DMS153 (cell line): Measurements from ENCODE around the gene SOCS1.
"Not testable (repeated sequence)": the region's sequence is repeated elsewhere in the genome, so short reads cannot be mapped to it uniquely, and the experiment has no call there.

ENCODE experiments used
- DNase-seq: peaks from one replicate; lab custom pipeline; 2025; lab: John Stamatoyannopoulos, UW

Gene SOCS1

DNA sequence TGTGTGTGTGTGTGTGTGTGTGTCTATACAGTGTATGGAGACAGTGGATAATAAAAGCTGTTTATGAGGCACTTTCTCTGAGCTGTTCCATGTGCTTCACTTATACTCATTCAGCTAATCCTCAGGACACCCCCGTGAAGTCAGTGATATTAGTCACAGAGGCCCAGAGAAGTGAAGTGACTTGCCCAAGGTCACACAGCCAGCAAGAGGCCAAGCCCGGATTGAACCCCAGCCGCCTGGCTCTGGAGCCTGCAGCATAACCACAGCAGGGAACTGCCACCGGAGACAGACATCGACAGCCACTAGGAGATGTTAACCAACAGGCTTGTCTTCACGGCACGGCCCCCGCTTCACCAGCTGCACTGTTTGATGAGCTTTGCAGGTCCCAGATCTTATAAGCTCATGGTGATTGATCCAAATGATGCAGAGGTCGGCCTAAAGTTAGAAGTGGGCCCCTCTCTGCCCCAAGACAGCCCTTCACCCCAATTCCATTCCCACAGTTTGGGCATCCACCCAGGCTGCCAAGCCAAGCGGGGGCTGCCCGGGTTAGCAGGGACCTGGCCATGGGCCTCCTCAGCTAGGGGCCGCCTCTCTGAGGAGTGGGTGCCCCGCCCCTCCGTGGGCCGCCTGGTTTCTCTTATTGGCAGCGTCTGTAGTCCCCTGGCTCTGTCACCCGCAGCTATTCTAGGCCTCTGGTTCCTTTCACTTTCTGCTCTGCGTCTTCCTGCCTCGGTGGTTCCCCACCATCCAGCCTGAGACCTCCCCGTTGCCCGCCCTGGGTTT is 30.9 kb downstream of the SOCS1 start:
- no peak for DNase-seq

DNA sequence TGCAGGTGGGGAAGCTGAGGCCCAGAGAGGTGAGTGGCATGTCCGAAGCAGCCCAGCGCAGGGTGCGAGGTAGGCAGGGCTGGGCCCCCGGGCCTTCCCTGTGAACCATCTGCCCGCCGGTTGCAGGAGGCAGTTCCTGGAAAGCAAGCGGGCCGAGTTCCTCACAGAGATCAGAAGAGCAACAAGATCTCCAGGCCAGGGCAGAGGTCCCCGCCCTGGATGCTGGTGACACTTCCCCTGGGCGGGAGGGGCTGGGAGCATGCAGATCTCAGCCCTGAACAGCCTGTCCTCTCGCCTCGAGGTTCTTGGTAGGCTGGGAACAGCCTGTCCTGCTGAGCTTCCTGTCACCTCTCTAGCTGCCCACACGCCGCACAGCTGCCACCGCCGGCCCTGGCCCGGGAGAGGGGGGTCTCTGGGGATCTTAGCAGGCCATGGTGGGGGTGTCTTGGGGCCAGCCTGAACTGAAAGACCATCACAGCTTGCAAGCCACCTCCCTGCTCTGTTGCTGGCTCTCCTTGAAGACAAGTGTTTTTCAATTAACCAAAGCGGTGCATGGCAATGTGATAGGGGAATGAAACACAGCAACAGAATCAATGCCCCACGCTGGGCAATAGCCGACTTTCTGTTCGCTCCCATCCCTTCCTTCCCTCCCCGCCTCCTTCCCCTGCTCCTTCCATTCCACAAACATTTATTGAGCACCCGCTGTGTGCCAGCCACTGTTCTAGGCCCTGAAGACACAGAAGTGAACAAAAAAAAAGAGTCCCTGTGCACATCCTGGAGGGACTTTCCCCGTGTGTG is 31.7 kb downstream of the SOCS1 start:
- DNase-seq, result no peak

DNA sequence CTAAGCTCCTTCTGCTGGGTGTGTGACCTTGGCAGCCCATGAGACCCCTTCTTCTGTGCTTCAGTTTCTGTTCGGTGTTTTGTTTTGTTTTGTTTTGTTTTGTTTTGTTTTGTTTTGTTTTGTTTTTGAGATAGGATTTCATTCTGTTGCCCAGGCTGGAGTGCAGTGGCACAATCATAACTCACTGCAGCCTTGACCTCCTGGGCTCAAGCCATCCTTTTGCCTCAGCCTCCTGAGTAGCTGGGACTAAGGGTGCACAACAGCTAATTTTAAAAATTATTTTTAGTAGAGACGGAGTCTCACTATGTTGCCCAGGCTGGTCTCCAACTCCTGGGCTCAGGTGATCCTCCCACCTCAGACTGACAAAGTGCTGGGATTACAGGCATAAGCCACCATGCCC is 35.5 kb downstream of the SOCS1 start:
- not testable (repeated sequence) for DNase-seq

DNA sequence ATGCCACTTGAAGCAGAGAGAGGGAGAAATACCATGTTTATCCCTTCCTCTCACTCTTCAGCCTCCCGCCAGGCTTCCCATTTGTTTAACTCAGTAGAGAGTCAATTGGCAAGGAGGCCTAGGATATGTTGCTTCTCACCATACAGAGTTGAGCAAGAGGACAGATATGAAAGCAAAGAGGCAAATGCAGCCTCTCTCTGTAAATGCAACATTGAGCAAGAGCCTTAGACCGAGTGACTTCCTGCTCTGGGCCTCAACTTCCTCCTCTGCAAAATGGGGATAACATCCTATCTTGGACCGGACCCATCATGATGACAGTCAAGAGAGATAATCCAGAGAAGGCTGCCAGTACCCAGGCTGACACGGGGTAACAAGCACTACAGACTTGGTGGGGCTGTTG is 36.8 kb downstream of the SOCS1 start:
- DNase-seq, result no peak

DNA sequence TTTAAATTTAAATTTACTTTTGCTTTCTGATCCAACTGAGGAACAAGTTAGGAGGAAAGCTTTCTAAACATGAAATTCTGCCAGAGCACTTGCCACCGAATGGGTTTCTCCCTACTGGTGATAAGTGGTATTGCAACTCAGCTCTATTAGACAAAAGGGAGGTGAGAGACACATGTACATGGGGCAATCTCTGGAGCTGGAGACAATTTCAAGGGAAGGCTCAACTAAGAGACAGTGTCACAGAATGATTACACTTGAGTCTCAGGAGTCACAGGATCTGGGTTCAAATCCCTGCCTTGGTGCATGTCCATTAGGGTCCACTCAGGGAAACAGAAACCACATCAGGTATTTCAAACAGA is 37.4 kb downstream of the SOCS1 start:
- DNase-seq, result no peak

DNA sequence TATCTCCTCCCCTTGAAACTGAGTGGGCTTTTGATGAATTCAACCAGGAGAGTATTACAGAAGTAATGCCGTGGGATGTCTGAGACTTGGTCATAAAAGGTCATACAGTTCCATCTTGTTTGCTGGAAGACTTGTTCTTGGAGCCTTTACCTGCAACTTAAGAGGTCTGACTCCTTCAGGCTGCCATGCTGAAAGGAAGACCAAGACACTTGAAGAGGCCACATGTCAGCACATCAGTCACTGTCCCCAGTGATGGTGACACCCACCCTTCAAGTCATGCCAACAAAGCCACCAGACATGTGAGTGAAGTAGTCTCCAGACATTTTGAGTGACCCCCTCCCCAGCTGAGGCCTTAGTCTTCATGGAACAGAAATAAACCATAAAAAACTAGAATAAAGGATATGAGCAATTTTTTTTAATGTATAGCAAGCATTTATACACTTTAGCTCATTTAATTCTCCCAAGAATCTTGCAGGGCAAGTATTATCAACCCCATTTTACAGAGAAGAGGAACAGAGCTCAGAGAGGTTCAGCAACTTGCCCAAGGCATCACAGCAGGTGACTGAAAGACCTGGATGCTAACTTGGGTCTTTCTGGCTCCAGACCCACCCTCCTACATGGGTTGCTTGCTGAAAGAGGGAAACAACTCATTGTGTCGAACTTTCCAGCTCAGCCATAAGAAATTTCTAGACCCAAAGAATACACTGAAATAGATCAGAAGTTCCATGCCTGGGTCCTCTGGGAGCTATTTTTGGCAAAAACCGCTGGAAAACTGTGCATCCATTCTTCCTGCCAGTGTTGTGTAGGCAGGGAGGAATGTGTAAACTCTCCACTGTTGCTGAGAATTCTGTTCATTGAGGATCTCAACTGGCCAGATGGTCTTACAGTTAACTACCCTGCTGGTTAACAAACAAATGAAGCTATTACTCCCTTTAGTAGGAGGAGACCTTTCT is 38.1 kb downstream of the SOCS1 start:
- no peak for DNase-seq

DNA sequence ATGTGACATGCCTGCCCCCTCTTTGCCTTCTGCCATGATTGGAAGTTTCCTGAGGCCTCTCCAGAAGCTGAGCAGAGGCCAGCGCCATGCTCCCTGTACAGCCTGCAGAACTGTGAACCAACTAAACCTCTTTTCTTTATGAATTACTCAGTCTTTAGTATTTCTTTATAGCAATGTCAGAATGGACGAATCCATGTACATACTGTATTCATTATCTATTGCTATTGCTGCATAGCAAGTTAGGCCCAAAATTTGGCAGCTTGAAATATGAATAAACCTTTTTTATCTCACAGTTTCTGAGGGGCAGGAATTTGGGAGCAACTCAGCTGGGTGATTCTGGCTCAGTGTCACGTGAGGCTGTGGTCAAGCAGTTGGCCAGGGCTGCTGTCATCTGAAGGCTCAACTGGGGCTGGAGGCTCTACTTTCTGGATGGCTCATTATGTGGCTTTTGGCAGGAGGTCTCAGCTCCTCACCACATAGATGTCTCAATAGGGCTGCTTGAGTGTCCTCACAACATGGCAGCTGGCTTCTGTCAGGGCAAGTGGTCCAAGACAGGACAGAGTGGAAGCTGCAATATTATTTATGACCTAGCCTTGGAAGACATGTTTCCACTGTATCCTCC is 40.0 kb downstream of the SOCS1 start:
- no peak for DNase-seq

DNA sequence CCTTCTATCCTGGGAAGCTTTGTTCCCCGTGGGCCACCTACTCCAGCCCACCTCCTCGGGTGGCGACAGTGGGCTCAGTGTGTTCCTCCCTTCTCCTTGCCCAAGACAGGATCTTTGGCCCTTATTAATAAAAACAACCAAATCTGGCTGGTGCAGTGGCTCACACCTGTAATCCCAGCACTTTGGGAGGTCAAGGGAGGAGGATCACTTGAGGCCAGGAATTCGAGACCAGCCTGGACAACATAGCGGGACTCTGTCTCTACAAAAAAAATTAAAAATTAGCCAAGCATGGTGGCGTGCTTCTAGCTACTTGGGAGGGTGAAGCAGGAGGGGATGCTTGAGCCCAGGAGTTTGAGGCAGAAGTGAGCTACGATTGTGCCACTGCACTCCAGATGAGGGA is 42.2 kb downstream of the SOCS1 start:
- DNase-seq, result no peak

DNA sequence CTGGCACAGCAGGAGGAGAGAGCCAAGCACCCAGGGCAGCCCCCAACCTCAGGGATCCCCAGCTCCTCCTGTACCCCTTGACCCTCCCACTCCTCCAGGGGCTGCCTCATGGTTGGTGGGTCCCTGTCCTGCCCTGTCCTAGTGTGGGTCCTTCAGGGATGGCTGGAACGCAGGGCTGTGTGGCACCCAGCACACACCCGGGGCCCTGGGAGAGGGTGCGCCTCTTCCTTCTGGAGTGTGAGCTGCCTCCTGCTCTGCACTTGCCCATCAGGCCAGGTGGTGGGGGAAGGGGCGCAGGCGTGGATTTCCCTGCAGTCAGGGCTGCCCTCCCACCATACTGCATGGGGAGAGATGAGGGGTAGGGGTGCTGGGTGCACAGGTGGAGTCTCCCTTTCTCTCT is 42.6 kb downstream of the SOCS1 start:
- DNase-seq, result no peak

DNA sequence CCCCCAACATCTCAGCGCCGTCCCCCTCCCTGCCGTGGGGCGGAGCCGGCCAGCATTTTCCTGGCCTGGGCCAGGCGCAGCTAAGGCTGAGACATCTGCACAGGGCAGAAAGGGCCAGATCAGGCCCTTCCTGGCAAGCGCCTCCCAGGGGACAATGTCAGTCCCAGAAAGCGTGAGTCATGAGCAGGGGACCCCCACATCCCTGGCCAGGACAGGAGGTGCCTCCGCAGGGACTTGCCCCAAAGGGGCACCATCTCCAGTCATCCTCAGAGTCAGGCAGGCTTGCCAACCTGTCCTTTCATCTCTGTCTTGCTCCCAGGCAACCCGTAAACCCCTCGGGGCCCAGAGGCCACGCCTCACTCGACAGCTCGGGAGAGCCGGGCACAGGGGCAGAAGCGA is 43.2 kb downstream of the SOCS1 start:
- DNase-seq, result no peak

DNA sequence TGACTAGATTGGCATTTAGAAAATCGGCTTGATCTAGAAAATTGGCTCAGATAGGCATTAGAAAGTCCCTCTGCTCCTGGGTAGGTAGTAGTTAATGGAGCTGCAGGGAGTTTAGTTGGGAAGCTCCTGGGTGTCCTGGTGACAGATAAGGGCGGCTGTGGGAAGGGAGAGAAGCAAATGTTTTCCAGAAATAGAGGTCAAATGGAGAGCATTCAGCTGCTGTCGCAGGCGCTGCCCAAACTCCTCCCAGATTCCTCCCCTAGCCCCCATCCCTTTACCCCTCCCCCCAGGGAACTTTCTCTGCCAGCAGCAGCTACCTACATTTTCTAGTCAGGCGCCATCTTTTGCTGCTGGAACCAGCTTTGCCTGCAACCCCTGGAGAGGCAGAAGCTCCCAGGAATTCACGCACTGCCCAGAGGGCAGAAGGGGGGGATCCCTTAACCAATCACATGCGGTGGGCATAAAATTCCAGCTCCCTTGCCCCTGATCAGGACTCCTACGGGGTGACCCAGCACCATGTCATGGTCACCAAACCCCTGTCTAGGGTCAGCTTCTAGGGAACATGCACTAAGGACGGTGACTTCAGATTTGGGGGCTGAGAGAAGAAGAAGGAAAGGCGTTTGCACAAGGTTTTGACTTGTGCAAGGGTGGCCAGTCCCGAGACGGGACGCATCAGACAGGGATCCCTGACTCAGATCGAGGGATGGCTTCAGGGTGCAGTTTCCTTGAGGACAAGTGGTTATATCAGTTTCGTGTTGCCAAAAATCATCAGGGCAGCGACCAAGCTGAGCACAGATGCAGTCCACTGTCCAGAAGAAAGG is 43.8 kb downstream of the SOCS1 start:
- DNase-seq, result no peak

DNA sequence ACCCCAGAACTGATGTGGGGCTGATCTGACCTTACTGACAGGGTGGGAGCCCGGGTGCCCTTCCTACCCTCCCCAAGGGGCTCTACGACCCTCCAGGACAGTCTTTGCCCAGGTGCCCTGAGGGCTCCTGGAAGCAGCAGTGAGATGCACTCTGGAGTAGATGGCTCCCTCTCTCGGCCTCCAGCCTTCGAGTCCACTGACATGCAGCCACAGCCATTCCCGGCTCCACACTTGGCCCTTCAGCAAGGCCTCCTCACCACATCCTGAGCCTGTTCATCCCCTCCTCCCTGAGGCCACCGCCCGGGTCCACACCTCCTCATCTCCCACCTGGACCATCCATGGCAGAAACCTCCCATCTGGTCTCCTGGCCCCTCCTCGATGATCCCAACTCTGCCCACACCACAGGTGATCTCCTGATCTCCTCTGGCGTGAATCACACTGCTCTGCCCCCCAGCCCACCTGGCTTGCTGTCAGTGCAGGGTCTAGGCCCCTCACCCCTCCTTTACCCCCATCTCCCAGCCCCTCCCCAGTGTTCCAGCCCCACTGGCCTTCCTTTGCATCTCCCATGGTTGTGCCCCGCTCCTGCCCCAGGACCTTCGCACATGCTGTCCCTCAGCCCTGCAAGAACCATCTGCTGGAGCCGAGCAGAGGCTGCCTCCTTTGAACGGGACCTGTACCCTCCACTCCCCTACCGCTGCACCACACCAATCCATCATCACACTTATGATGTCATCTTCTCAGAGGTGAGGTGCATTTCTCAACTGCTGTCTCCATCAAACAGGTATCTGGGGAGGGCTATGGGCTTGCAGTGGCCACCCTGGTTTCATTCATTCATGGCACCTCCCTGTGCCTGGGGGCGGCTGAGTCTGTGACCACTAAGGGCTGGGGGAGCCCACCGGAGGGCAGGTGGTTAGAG is 44.7 kb downstream of the SOCS1 start:
- no peak for DNase-seq

DNA sequence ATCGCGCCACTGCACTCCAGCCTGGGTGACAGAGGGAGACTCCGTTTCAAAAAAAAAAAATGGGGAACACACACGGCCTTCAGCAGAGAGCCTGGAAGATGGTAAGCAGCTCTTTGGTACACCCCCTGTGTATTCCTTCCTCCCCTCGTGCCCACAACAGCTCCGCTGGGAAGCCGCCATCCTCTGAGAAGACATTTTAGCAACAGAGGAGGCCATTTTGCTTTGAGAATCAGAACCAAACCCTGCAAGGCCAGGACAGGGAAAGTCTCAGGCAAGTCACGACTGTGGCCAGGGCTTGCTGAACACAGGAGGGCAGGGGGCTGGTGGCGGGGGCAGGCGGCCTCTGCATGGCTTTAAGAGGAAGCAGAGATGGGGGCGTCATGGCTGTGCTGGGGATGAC is 45.7 kb downstream of the SOCS1 start:
- no peak for DNase-seq

DNA sequence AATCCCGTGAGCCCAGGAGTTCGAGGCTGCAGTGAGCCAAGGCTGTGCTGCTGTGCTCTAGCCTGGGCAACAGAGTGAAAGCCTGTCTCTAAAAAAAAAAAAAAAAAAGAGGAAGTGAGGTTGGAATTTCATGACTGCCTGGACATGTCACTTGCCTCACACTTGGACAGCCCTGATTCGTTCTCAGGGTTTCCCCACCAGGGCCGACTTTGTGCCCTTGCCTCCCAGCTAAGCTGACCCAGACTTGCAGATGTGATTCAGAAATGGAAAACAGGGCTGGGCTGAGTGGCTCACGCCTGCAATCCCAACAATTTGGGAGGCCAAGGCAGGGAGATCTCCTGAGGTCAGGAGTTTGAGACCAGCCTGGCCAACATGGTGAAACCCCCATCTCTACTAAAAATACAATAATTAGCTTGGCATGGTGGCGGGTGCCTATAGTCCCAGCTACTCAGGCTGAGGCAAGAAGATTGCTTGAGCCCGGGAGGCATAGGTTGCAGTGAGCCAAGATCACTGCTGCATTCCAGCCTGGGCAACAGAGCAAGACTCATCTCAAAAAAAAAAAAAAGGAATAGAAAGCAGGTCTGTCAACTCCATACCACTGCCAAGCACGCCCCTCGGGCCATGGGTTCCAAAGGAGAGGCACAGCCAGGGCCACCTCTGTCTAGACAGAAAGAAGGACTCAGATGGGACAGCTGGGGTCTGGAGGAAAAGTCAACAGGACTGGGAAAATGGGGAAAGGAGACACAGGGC is 46.9 kb downstream of the SOCS1 start:
- DNase-seq, result no peak

DNA sequence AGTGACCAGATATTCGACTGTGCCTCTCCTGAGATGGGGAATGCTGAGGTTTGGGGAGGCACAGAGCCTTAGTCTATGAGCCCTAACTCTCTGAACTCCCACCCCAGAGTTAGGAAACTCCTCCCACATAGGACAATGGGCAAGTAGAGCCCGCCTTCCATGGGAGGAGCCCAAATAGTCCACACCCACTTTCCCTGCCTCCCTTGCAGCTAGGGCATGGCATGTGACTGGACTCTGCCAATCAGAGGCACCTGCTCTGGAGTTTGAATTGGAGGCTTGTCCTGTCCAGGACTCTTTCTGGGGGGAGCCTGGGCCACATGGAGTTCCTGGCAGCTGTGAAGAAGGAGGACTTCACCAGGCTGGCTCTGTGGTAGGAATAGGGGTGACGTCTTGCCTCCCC is 48.4 kb downstream of the SOCS1 start:
- DNase-seq, result no peak

DNA sequence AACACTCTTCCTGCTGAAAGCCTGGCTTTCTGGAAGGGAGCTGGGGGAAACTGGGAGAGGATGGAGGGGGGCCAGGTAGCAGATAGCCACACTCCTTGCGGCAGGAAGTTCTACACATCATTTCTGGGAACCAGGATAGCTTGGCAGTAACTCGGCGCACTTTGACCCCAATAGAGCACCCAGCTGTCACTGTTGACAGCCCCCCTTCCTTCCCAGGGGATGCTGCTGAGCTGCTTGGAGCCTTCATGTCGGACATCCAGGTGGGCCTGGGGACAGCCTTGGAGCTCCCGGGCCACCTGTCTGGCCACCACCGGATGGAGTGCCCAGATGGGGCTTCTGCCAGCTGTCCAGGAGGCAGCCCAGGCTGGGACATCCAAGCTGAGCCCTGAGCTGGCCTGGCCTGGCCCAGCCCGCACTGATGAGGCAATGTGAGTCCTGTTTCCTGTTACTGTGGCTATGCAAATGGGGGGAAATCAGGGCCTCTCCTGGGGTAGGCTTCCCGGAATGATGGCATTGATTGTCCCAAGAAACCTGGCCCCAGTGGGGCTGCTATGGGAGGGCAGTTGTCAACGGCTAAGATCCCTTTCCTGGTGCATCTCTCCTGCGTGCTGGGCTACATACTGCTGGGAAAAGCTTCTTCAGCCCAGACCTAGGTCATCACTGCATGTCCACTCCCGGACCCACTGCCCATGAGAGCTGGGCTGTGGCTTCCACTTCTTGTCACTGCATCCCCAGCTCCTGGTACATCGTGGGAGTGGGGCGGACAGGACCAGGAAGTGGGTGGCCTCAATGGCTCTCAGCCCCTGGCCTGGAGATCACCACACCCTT is 50.0 kb downstream of the SOCS1 start:
- DNase-seq, result no peak

DNA sequence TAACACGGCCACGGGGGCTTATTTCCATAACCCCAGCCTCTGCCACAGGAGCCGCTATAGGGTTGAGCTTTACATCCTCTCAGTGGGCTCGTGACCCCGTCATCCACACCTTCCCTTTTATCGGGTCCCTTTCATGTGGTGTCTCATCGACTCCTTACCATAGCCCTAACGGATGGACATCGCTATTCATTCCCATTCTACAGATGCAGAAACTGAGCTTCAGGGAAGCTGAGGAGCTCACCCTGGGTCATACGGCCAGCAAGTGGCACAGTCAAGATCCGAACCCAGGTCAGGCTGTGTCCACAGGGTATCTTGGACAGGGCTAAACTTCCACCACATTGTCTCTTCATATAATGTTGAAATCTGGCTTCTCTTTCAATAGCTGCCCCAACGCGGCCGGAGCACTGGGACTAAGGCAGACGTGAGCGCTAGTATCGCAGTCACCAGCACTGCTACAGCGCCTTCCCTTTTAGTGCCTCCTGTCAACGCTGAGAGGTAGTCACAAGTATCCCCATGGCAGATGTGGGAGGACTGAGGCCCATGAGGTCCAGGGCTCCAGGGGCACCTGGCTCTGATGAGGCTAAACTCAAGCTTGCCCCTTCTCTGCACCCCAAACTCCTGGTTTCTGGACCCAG is 50.8 kb downstream of the SOCS1 start:
- DNase-seq, result no peak

DNA sequence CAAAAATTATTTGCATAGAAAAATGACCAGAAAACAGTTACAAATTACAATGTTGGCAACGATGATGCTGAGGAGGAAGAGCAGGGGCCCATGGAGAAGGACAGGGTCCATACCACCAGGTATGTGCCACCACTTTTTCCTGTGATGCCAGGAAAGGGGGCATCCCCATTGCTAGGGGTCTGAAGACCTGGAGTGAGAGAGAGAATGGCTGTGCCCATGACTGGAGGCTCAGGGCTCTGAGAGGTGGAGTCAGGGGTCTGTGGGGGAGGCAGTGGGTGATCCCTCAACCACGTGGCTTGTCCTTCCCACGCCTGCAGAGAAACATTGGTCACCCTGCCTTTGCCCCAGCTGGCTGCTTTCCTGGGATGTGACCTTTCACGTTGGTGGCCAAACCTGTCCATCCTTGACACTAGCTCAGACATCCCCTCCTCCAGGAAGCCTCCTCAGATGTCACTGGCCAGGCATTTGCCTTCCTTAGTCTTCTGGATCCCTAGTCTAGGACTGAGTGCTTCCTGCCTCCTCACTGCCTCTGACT is 51.4 kb downstream of the SOCS1 start:
- no peak for DNase-seq
